ENCODE measurements around the gene ADA. TPM values are rescaled to one million over a fixed set of nuclear protein-coding genes. Genes with fewer than 3 reads are reported as not detected.

Gene ADA
- total and polyA plus RNA-seq, 9 of the 15 experiments (the other 6 are each of a cell fraction or from before 2014, with no cell fraction given) = 2.4 to 26.1 (median 5.3) TPM

GRCh38 chr20:44698351-44698750, 46.9 kb upstream of the ADA start:
- Histone ChIP-seq H4K20me1 (replicated peaks; ENCODE audit: control insufficient read depth, insufficient read depth, low read length) (0 out of 2 replicates have a peak, but pooled peaks cover 4% of the 10 kb centered on the region), H3K36me3 (ENCODE audit: control insufficient read depth, insufficient read depth, low read length) (no peaks in the 10 kb centered on the region), H3K4me1 (replicated peaks in 1 of 2; ENCODE audit: control insufficient read depth in 2 of 2, insufficient read depth in 2 of 2, low read length in 2 of 2) (no peaks in the 10 kb centered on the region), H3K27ac (ENCODE audit: extremely low read depth, low read depth, low read length) (no peak overlapping the region), H2AFZ (ENCODE audit: low read depth, low read length) (no peak overlapping the region), H3K27me3 (ENCODE audit: control insufficient read depth in 2 of 2, insufficient read depth in 2 of 2, low read length in 2 of 2) (peaks cover 28 to 48% of the 10 kb centered on the region in 2 experiments; a peak in 4 of 5 replicates), H3K9me1 (ENCODE audit: control insufficient read depth, insufficient read depth, low read length) (no peaks in the 10 kb centered on the region), H3K79me2 (ENCODE audit: control insufficient read depth, insufficient read depth, low read length) (no peaks in the 10 kb centered on the region), H3K9ac (ENCODE audit: insufficient read depth in 1 of 2, low read depth in 2 of 2, low read length in 2 of 2) (no peak overlapping the region), H3K4me3 (no peak overlapping the region), H3K9me3 (replicated peaks; ENCODE audit: control insufficient read depth, insufficient read depth, low read depth, low read length) (peaks cover 4% of the 10 kb centered on the region), H3K4me2 (ENCODE audit: insufficient read depth, low read length) (no peak overlapping the region)
- TF ChIP-seq TEAD1 (CRISPR knock-in tag; IDR thresholded peaks at IDR 0.05) = no peak
- TF ChIP-seq ZNF551 (CRISPR knock-in tag; IDR thresholded peaks at IDR 0.05) = no peak
- TF ChIP-seq PHF20 (IDR thresholded peaks at IDR 0.05; ENCODE audit: partially characterized antibody) = no peak
- no peak for TF ChIP-seq FOXP4 (CRISPR knock-in tag; IDR thresholded peaks at IDR 0.05; ENCODE audit: borderline replicate concordance)
- TF ChIP-seq FOXK1 (CRISPR knock-in tag; IDR thresholded peaks at IDR 0.05; ENCODE audit: borderline replicate concordance) = no peak
- no peak for TF ChIP-seq PTBP1 (IDR thresholded peaks at IDR 0.05; ENCODE audit: low read depth, low read length)
- no peak for TF ChIP-seq CLOCK (CRISPR knock-in tag; IDR thresholded peaks at IDR 0.05; ENCODE audit: borderline replicate concordance)
- TF ChIP-seq THRAP3 (IDR thresholded peaks at IDR 0.05; ENCODE audit: borderline replicate concordance) = no peak
- TF ChIP-seq RERE (CRISPR knock-in tag; IDR thresholded peaks at IDR 0.05; ENCODE audit: borderline replicate concordance) = no peak
- DNase-seq (ENCODE audit: extremely low read depth in 1 of 4, low spot score in 3 of 4) (no peak), FAIRE-seq (no peak), ATAC-seq (no peak)
- intact Hi-C loops (cut with micrococcal nuclease) (no loop called here), in situ Hi-C loops (cut with MboI) (no loop called here)
- ChIA-PET CTCF (ENCODE audit: low intra/inter-chr PET ratio) (interaction anchor here (0.6 kb wide), 1 partner anchor 534 kb away, joined by 3 read pairs; no protein-coding TSS in a partner anchor), POLR2A (interaction anchor here (0.6 kb wide), 1 partner anchor 318 kb away, joined by 3 read pairs; no protein-coding TSS in a partner anchor)
- no TSS peak for BruUV-seq (replicated peaks)
- WGBS (ENCODE audit: insufficient coverage, low coverage, missing lambda C conversion rate) = 0% methylated on average over 3 of the region's 3 CpGs
